Epithelial cell of esophagus (primary cell): ENCODE results near the gene TBX5.
A peak's percentile ranks its signal among the peaks of the same experiment; 100 is the strongest.

Experiments used
- DNase-seq: peaks from one replicate; pipeline ENCODE4 v3.0.0; 2010; ENCODE audit warnings: low read depth
- H3K4me3 ChIP-seq: 2 replicates; pipeline ENCODE4 v1.5.1; 2011; ENCODE audit warnings: mild to moderate bottlenecking, low read length, control low read depth
- TF ChIP-seq, protein P1 (sequence below): IDR thresholded peaks from 2 replicates; pipeline ENCODE4 v1.5.1; 2011; ENCODE audit warnings: low read depth, mild to moderate bottlenecking, low read length, control low read depth, inconsistent platforms; ENCODE audit not compliant: insufficient read depth; ENCODE audit errors: missing control alignments

TBX5 gene

DNA sequence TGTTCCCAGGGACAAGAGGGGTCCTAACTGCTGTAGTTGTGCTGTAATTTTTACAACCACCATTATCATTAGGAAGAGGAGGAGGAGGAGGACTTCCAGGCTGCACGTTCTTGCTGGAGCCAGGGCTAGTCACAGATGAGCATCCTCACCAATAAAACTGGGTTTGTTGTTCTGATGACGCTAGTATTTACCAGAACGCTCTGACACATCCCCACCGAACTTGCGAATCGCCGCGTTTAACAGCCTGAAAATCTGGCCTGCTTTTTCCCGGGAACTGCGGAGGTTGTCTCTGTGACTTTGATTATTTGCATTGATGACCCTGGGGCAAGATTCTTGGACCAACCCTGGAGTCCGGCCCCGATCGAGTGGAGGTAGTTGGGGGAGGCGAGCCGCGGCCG lies 10.2 kb downstream of the TBX5 start:
- TF ChIP-seq, protein P1, sequence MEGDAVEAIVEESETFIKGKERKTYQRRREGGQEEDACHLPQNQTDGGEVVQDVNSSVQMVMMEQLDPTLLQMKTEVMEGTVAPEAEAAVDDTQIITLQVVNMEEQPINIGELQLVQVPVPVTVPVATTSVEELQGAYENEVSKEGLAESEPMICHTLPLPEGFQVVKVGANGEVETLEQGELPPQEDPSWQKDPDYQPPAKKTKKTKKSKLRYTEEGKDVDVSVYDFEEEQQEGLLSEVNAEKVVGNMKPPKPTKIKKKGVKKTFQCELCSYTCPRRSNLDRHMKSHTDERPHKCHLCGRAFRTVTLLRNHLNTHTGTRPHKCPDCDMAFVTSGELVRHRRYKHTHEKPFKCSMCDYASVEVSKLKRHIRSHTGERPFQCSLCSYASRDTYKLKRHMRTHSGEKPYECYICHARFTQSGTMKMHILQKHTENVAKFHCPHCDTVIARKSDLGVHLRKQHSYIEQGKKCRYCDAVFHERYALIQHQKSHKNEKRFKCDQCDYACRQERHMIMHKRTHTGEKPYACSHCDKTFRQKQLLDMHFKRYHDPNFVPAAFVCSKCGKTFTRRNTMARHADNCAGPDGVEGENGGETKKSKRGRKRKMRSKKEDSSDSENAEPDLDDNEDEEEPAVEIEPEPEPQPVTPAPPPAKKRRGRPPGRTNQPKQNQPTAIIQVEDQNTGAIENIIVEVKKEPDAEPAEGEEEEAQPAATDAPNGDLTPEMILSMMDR = no peak
- DNase-seq = peak; percentile 2
- no peak overlapping the region for H3K4me3 ChIP-seq

DNA sequence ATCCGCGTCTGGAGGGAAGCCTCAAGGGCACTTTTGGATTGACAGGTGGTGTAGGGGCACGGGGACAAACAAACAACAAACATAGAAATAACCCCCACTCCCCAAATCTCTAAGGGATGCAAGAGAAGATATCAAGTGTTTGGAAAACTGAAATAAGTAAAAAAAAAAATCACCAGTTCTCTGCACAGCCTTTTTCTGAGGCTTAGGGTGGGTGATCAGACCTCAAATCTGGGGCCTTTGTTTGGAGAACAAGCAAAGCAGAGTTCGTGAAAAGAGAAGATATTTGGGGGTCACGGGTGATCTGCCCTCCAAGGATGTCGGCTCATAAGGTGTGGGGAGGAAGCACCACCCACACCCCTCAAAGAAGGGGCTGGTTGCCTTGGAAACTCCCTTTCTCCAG lies 10.7 kb downstream of the TBX5 start:
- no peak overlapping the region for H3K4me3 ChIP-seq
- TF ChIP-seq, protein P1 = no peak
- no peak for DNase-seq

GRCh38 chr12:114393569-114393968 lies 12.4 kb downstream of the TBX5 start:
- DNase-seq = no peak
- TF ChIP-seq, protein P1 = no peak
- no peak overlapping the region for H3K4me3 ChIP-seq

DNA sequence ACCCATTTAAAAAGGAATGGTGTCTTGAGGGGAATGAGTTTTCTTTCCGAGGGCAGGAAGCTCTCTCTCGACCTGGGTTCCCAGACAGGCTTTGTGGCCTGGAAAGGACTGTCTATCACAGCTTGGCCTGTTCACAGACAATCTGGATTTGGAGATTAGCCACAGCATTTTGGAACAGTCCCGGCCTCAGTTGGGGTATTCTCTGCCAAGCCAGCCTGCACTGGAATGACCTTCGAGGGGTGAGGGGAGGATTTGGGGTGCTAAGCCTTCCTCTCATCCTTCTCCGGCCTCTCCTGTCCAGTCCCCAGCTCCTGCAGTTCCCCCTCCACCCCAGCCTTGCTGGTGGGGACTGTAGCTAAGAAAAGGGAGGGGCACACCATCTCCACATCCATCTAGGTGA lies 13.0 kb downstream of the TBX5 start:
- TF ChIP-seq, protein P1 = no peak
- DNase-seq = no peak
- no peak overlapping the region for H3K4me3 ChIP-seq

DNA sequence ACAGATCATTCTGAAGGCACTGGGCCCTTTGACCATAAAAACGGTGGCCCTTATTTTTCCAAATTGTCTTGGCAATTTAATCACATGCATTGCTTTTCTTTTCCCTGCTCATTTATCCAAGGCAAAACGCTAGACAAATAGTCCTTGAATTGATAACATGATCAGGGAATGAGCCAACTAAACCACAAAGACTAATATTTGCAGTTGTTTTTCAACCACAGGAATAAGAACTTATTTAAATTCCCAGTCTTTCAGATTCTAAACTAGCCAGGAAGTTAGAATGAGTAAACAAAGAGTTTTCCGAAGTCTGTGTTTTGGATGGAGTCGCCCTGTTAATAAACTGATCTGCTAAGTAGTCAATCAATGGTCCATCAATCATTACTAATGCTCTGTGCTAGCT lies 14.9 kb downstream of the TBX5 start:
- H3K4me3 ChIP-seq = no peak overlapping the region
- DNase-seq = no peak
- TF ChIP-seq, protein P1 = no peak

DNA sequence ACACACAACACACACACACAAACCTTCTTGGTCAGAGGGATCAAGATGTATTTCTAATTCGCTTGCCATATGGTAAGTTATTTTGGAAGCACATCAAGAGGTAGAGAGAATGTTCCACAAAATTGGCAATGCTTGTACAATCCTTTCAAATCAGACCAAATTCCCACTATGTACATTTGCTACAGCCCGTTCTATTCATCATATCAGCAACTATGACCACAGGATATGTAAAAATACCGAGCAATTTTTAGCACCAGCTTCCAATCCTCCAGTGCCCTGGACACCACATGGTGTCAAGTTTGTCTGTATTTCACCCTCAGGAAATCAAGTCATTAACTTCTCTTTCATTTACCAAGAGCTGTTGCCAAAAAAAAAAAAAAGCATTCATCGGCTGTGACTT lies 21.2 kb downstream of the TBX5 start:
- TF ChIP-seq, protein P1 = no peak
- no peak overlapping the region for H3K4me3 ChIP-seq
- DNase-seq = no peak

GRCh38 chr12:114381177-114381576 lies 24.8 kb downstream of the TBX5 start:
- DNase-seq = no peak
- H3K4me3 ChIP-seq = no peak overlapping the region
- TF ChIP-seq, protein P1 = no peak
